Smooth muscle cell of trachea (primary cell): Measurements from ENCODE around the gene ARFGEF2. TPM values are rescaled to one million over a fixed set of nuclear protein-coding genes. Genes with fewer than 3 reads are reported as not detected.

ENCODE experiments used
- total RNA-seq: library from RNA; depleted of rRNA; stranded (reverse); fragments of >200 nt; gene quantifications from 2 replicates; pipeline ENCODE4 v1.2.1, GENCODE V29; 2014

Gene ARFGEF2
- total RNA-seq = 37.5 and 43.0 TPM in 2 replicates

GRCh38 chr20:48921168-48921882 is at the start of gene ARFGEF2:
ARFGEF2 (plus strand) TSS chr20:48921711; CDS start chr20:48921890, 179 bp downstream.

GRCh38 chr20:49046087-49046900 is 124.8 kb downstream of the ARFGEF2 start, which contains the start of gene CSE1L:
CSE1L (plus strand) TSS chr20:49046312; CDS start chr20:49058464, 12,152 bp downstream.

Other genes starting within 250 kb of the ARFGEF2 start
- gene PREX1, start 93.7 kb upstream of the ARFGEF2 start, total RNA-seq = 16.9 and 34.9 TPM in 2 replicates
- gene CSE1L, start 124.6 kb downstream of the ARFGEF2 start, total RNA-seq = 46.6 and 119 TPM in 2 replicates